HG03280 (cell line): ENCODE data around the gene VPS26B.
A peak's percentile ranks its signal among the peaks of the same experiment; 100 is the strongest.

Experiments used
- ATAC-seq: cut with Tn5 transposase; IDR thresholded peaks from one replicate; pipeline ENCODE4 v1.9.1; 2021; ENCODE audit warnings: mild to moderate bottlenecking, moderate library complexity; ENCODE audit not compliant: unreplicated experiment

The VPS26B gene

DNA sequence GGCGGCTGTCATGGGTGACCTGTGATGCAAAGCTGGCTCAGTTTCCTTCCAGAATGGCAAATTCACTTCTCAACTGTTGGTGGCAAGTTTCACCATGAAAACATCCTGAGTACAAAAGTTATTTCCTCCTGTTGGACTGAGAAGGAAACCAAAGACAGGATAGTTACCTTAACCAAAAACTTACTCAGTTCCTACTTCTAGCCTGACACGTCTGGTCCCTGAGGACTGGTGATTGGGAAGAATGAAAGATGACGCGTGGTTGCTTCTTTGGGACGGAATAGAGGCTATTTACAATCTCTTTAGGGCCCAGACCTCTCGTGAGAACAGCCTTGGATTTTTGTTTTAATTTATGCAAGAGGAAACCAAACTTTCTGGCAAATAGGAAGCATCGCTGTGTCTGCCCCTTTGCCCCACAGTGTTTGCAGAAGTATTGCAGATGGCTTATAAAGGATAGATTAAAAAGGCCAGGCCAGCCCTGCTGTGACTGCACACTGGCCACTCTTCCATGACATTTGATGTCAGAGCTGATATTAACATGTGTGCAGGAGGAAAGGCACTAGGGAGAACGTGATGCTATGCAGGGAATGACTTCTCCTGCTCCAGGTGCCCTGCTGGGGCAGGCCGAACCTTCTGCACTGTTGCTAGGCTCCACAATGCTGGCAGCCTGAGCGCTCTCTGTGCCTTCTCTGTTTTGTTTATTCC is 7.6 kb downstream of the VPS26B start:
- ATAC-seq = no peak

GRCh38 chr11:134233729-134234179 is 9.3 kb downstream of the VPS26B start:
- no peak for ATAC-seq

- no peak for ATAC-seq
Observed at GRCh38 chr11:134235399-134235798, 10.9 kb downstream of the VPS26B start.

GRCh38 chr11:134236834-134237556 is 12.5 kb downstream of the VPS26B start:
- no peak for ATAC-seq

- ATAC-seq = no peak
Observed at GRCh38 chr11:134237557-134237922, 13.1 kb downstream of the VPS26B start.

DNA sequence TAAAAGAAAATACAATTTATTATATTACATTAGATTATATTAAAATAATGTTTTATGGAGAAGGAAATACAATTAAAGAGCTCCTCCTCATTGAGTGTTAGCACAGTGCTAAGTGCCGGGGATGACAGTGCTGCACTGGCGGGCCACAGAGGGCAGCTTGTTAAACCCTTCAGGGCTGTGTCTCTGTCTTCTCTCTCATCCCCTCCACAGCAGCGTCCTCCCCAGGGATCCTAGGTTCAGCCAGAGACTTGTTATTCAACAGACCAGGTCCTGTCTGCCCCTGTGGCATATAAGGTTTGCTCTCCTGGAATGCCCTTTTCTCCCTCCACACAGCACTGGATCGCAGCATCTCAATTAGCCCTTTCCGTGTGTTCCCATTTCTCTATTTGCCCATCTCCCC is 14.5 kb downstream of the VPS26B start:
- ATAC-seq = no peak

DNA sequence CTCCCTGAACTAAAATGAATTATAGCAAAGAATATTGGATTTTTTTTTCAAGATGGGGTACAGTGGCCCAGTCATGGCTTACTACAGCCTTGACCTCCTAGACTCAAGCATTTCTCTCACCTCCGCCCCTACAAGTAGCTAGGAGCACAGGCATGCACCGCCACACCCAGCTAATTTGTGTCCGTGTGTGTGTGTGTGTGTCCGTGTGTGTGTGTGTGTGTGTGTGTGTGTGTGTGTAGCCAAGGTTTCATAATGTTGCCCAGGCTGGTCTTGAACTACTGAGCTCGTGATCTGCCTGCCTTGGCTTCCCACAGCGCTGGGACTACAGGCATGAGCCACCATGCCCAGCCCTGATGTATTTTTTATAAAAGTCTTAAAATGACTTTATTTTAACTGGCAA is 16.1 kb downstream of the VPS26B start:
- no peak for ATAC-seq

DNA sequence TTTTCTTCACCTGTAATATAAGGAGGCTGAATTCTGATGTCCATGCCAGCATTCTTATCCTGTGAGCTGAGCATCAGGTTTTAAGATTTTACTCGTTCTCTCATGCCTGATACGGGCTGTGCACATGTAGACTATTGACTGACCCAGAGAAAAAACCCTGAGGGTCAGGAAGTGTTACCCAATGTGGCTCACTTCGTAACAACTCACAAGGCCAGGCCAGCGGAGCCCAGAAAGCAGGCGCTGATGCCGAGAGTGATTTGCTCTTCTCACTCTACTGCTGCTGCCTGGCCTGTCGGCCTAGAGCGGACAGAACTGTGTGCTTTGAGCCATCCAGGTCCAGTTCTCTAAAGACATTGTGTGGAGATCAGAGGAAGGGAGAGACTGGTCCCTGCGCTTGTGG is 17.9 kb downstream of the VPS26B start:
- ATAC-seq = no peak

DNA sequence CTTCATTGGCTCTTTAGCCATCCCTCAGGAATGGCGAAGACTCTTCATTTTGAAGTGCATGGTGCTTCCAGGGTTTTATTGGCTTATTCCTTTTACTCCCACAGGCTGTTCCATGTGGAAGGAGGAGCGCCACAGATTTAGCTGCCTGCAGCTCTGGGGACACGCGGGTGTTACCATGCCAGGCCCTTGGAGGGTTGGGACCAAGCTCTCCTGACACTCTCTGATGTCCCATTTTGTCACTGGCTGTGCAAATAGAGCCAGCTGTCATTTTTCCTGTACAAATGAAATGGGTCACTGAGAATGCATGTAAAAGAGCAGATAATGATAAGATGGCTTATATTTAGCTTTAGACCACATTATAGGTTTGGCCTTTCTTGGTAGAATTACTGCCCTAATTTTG is 19.4 kb downstream of the VPS26B start:
- ATAC-seq = no peak

GRCh38 chr11:134244593-134244992 is 20.1 kb downstream of the VPS26B start:
- ATAC-seq = peak; percentile 72

GRCh38 chr11:134245434-134245833 is 21.0 kb downstream of the VPS26B start:
- no peak for ATAC-seq

- ATAC-seq = no peak
Observed at GRCh38 chr11:134246100-134246499, 21.6 kb downstream of the VPS26B start.

DNA sequence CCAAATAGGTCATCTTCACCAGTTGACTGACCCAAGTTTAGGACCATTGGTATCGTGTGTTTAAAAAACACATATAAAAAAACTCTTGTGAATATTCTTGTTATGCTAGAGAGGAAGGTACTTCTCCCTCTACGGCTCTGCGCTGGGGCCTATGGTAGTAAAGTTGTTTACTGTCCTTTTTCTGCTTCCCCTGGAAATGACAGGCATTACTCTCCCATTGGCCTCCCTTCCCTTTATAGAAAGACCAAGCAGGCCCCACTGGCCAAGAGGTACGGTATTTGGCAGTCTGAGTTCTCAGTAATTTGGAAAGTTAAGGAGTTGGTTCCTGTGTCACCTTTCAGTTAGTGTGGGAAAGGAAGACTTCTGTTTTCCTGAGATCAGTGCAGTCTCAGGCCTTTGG is 22.2 kb downstream of the VPS26B start:
- ATAC-seq = no peak

DNA sequence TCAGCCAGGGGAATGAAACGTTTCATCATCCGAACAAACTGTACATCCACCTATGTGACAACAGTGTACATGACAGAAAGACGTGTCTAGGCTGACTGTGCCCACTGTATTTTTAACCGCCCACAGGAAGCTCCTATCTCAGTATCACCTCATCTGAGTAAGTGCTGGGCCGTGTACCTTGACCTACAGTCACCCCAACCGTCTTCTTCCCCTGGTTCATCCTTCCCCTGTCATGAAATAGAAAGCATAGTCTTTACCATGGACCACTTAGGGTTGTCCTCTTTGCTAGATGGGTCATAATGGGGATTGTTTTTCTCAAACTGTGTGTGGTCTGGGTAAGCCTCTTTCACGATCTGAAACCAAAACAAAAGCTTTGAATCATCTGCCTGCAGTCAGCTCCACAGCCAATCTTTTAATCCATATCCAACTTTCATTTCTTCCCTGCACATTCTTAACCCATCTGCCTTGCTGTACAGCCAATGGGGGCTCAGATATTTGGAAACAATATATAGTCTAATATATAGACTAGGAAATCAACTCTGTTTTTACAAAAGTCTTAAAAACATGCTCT is 24.5 kb downstream of the VPS26B start:
- ATAC-seq = no peak

- ATAC-seq = no peak
Observed at GRCh38 chr11:134250246-134250645, 25.8 kb downstream of the VPS26B start.

DNA sequence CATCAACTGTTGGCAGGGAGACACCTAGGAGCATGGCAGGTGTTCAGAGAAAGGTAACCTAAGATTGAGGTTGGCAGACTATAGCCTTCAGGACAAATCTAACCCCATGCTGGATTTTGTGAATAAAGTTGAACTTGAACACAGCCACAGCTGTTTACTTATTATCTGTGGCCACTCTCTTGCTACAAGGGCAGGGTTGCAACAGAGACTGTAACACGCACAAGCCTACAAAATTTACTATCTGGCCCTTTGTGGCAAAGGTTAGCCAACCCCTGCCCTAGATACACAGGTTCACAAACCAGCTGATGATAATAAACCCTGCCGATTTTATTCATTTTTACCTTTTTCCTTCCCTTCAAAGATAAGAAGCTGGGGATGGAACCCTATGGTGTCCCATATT is 26.2 kb downstream of the VPS26B start:
- ATAC-seq = no peak

- ATAC-seq = peak; percentile 10
Observed at GRCh38 chr11:134252346-134253187, 28.1 kb downstream of the VPS26B start.

DNA sequence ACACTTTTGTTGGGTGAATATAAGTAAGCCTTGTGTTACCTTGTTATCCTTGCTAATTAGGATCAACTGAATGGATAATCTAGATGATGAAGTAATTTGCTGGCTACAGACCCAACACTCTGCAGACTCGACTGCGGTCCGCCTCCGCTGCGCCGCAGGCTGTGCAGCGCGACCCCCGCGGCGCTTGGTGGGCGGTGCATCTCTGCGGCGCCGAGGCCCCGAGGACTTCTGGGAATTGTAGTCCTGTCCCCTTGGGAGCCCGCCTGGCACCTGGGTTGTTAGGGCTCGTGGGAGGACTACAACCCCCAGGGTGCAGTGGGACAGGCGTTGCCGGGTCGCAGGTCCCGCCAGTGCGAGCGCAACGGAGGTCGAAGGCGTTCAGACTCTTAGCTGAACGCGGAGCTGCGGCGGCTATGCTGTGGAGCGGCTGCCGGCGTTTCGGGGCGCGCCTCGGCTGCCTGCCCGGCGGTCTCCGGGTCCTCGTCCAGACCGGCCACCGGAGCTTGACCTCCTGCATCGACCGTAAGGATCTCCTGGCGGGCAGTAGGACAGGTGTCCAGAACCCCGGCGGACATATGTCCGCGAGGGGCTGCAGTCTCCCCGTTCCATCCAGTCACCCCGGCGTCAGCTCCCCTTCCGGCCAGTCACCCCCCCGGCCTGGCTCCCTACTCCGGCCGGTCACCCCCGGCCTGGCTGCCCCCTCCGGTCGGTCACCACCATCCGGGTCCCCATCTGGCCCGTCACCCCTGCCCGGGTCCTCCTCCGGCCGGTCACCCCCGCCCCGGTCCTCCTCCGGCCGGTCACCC is 28.9 kb downstream of the VPS26B start, which contains the start of the genes ACAD8 and THYN1:
ACAD8 (plus strand) TSS at position 381 of the 806 bp plus-strand sequence; CDS start at position 414, 33 bp downstream.
THYN1 (minus strand) TSS at position 165 of the 806 bp plus-strand sequence. CDS start 470 bp downstream, outside the sequence.
- ATAC-seq = peak; percentile 99

GRCh38 chr11:134254433-134255183 is 30.1 kb downstream of the VPS26B start:
- no peak for ATAC-seq
